ENCODE measurements around the gene LNPEP.
"Not testable (repeated sequence)": the region's sequence is repeated elsewhere in the genome, so short reads cannot be mapped to it uniquely, and the experiment has no call there.

Gene LNPEP

GRCh38 chr5:96930058-96930457 is 5.8 kb upstream of the LNPEP start:
- DNase-seq (ENCODE audit: low read depth) = no peak

- DNase-seq (ENCODE audit: low read depth) = no peak
Observed at GRCh38 chr5:96930589-96930988, 5.3 kb upstream of the LNPEP start.

GRCh38 chr5:96931037-96931436 is 4.8 kb upstream of the LNPEP start:
- DNase-seq (ENCODE audit: low read depth) = not testable (repeated sequence)

GRCh38 chr5:96931605-96932004 is 4.3 kb upstream of the LNPEP start:
- no peak for DNase-seq (ENCODE audit: low read depth)

GRCh38 chr5:96932026-96932425 is 3.9 kb upstream of the LNPEP start:
- no peak for DNase-seq (ENCODE audit: low read depth)

GRCh38 chr5:96933764-96934707 is 1.8 kb upstream of the LNPEP start:
- no peak for DNase-seq (ENCODE audit: low read depth)

- DNase-seq (ENCODE audit: low read depth) = peak; percentile 84
Observed at GRCh38 chr5:96934708-96935558, 947 bp upstream of the LNPEP start.

- DNase-seq (ENCODE audit: low read depth) = no peak
Observed at GRCh38 chr5:96936431-96937320, 796 bp downstream of the LNPEP start.

GRCh38 chr5:96940586-96940985 is 4.7 kb downstream of the LNPEP start:
- no peak for DNase-seq (ENCODE audit: low read depth)

- DNase-seq (ENCODE audit: low read depth) = no peak
Observed at GRCh38 chr5:96941140-96941539, 5.3 kb downstream of the LNPEP start.

- DNase-seq (ENCODE audit: low read depth) = no peak
Observed at GRCh38 chr5:96942078-96942477, 6.2 kb downstream of the LNPEP start.

- no peak for DNase-seq (ENCODE audit: low read depth)
Observed at GRCh38 chr5:96942911-96943310, 7.0 kb downstream of the LNPEP start.

- DNase-seq (ENCODE audit: low read depth) = no peak
Observed at GRCh38 chr5:96943799-96944198, 7.9 kb downstream of the LNPEP start.

GRCh38 chr5:96945144-96945897 is 9.4 kb downstream of the LNPEP start:
- DNase-seq (ENCODE audit: low read depth) = no peak

GRCh38 chr5:96946381-96946780 is 10.5 kb downstream of the LNPEP start:
- no peak for DNase-seq (ENCODE audit: low read depth)

GRCh38 chr5:96952118-96952750 is 16.4 kb downstream of the LNPEP start:
- no peak for DNase-seq (ENCODE audit: low read depth)

- DNase-seq (ENCODE audit: low read depth) = no peak
Observed at GRCh38 chr5:96952974-96953730, 17.3 kb downstream of the LNPEP start.

GRCh38 chr5:96957254-96958049 is 21.6 kb downstream of the LNPEP start:
- DNase-seq (ENCODE audit: low read depth) = no peak

- DNase-seq (ENCODE audit: low read depth) = no peak
Observed at GRCh38 chr5:96958977-96959376, 23.1 kb downstream of the LNPEP start.

Data from stimulated activated CD8-positive, alpha-beta memory T cell treated with anti-CD3 and anti-CD28 coated beads, Interleukin-12 subunit alpha, Interleukin-12 subunit beta, amount 100 ng/mL, for 1 hour (primary cell).